ENCODE data around the gene GLB1L3. TPM values are rescaled to one million over a fixed set of nuclear protein-coding genes. Genes with fewer than 3 reads are reported as not detected.

The GLB1L3 gene
- total RNA-seq, 4 donors from 2014 or later, result 5.1 to 6.1 (median 5.9) TPM

- peaks cover 52% of the 10 kb centered on the region for H3K36me3 ChIP-seq
- H3K4me1 ChIP-seq, result peaks cover 29% of the 10 kb centered on the region
- H3K27ac ChIP-seq, result no peak overlapping the region
- DNase-seq (ENCODE audit: low spot score in 2 of 2), result no peak
- 86% methylated on average over 3 of the region's 3 CpGs for WGBS
- H3K27me3 ChIP-seq, result no peaks in the 10 kb centered on the region
- no peaks in the 10 kb centered on the region for H3K9me3 ChIP-seq
- H3K4me3 ChIP-seq, result no peak overlapping the region
- no peak for TF ChIP-seq POLR2A (IDR thresholded peaks at IDR 0.05)
- no peak for TF ChIP-seq EP300 (IDR thresholded peaks at IDR 0.05)
- TF ChIP-seq POLR2AphosphoS5 (IDR thresholded peaks at IDR 0.05), result no peak
- TF ChIP-seq CTCF (IDR thresholded peaks at IDR 0.05), result no peak
Observed at GRCh38 chr11:134250246-134250645, 25.9 kb upstream of the GLB1L3 start.

- TF ChIP-seq CTCF (IDR thresholded peaks at IDR 0.05) (no peak), POLR2AphosphoS5 (IDR thresholded peaks at IDR 0.05) (no peak), EP300 (IDR thresholded peaks at IDR 0.05) (no peak), POLR2A (IDR thresholded peaks at IDR 0.05) (no peak)
- no peaks in the 10 kb centered on the region for H3K27me3 ChIP-seq
- H3K27ac ChIP-seq, result no peak overlapping the region
- no peak overlapping the region for H3K4me3 ChIP-seq
- no peak for DNase-seq (ENCODE audit: low spot score in 2 of 2)
- WGBS, result 95% methylated on average over 2 of the region's 2 CpGs
- peaks cover 47% of the 10 kb centered on the region for H3K36me3 ChIP-seq
- no peaks in the 10 kb centered on the region for H3K9me3 ChIP-seq
- H3K4me1 ChIP-seq, result peaks cover 30% of the 10 kb centered on the region
Observed at GRCh38 chr11:134250675-134251074, 25.5 kb upstream of the GLB1L3 start.

- peak overlapping the region; percentile 90 for H3K4me3 ChIP-seq
- peak overlapping the region; percentile 74 for H3K27ac ChIP-seq
- no peaks in the 10 kb centered on the region for H3K27me3 ChIP-seq
- H3K4me1 ChIP-seq, result peaks cover 30% of the 10 kb centered on the region
- H3K9me3 ChIP-seq, result no peaks in the 10 kb centered on the region
- H3K36me3 ChIP-seq, result peaks cover 35% of the 10 kb centered on the region
- 5% methylated on average over 27 of the region's 27 CpGs for WGBS
- no peak for DNase-seq (ENCODE audit: low spot score in 2 of 2)
- TF ChIP-seq EP300 (IDR thresholded peaks at IDR 0.05), result no peak
- TF ChIP-seq CTCF (IDR thresholded peaks at IDR 0.05), result no peak
- TF ChIP-seq POLR2A (IDR thresholded peaks at IDR 0.05), result no peak
- no peak for TF ChIP-seq POLR2AphosphoS5 (IDR thresholded peaks at IDR 0.05)
Observed at GRCh38 chr11:134252346-134253187, 23.6 kb upstream of the GLB1L3 start.

- no peak for TF ChIP-seq EP300 (IDR thresholded peaks at IDR 0.05)
- TF ChIP-seq CTCF (IDR thresholded peaks at IDR 0.05), result peak in 1 of 2 donors; percentile 42
- TF ChIP-seq POLR2AphosphoS5 (IDR thresholded peaks at IDR 0.05), result peak in 2 of 3 donors; percentile 23 to 71
- no peak for TF ChIP-seq POLR2A (IDR thresholded peaks at IDR 0.05)
Observed at GRCh38 chr11:134253188-134253993, 22.8 kb upstream of the GLB1L3 start, which contains the start of the genes ACAD8 and THYN1. Gene ACAD8 (plus strand): TSS chr11:134253568. CDS start chr11:134253601, 33 bp downstream. Gene THYN1 (minus strand): TSS chr11:134253352. CDS start chr11:134252882, 470 bp downstream.

More at GRCh38 chr11:134253188-134253993, 22.8 kb upstream of the GLB1L3 start, which contains the start of the genes ACAD8 and THYN1:
- no peaks in the 10 kb centered on the region for H3K27me3 ChIP-seq
- no peaks in the 10 kb centered on the region for H3K9me3 ChIP-seq
- H3K4me1 ChIP-seq, result peaks cover 30% of the 10 kb centered on the region
- peak within 1 kb of the TSS; percentile 74 for H3K27ac ChIP-seq
- DNase-seq (ENCODE audit: low spot score in 2 of 2), result peak; percentile 98
- WGBS, result under 1% methylated on average over 28 of the region's 70 CpGs
- H3K36me3 ChIP-seq, result peaks cover 34% of the 10 kb centered on the region
- H3K4me3 ChIP-seq, result peak within 1 kb of the TSS; percentile 90
